ENCODE results near the gene ROR1. TPM values are rescaled to one million over a fixed set of nuclear protein-coding genes. Genes with fewer than 3 reads are reported as not detected.
A peak's percentile ranks its signal among the peaks of the same experiment; 100 is the strongest.

Gene ROR1
- total and polyA plus RNA-seq, 2 donors (not counting 1 experiment from before 2014, with no cell fraction given): 14.5 to 16.5 TPM

DNA sequence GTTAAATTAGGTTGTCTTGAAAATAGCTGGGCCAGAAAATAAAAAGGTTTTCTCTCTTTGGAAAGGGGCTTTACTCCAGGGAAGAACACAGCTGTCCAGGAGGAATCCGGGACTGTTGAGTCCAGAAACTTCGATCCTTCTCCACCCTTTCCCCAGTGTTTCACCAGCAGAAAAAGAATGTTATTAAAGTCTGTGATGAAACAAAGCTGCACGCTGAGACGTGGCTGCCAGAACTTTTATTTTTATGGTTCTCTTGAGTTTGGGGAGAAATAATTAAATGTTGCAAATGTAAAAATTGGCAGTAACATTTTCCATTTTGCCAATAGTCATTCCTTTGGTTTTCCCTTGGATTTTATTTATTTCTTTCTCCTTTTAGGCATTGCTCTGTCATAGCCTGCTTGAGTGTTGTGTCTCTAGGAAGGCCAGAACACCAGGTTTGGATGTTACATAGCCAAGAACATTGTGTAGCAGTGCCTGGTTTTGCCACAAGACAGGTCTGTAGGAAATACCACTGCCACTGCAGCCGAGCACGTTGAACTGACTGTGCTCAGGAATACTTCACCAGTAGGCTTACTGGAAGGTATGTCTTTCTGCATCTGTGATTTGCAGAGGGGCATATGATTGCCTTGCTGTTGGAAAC is 87.4 kb downstream of the ROR1 start:
- Histone ChIP-seq H3K4me2 (ENCODE audit: extremely low read depth, insufficient read depth, low read length) (peak overlapping the region; percentile 15), H3K27me3 (ENCODE audit: control insufficient read depth, insufficient read depth, low read length) (no peaks in the 10 kb centered on the region), H3K27ac (ENCODE audit: insufficient read depth, low read length) (no peak overlapping the region), H3K9ac (ENCODE audit: insufficient read depth, low read length) (no peak overlapping the region), H3K4me1 (ENCODE audit: control insufficient read depth, extremely low read depth, insufficient read depth, low read length) (no peaks in the 10 kb centered on the region), H3K79me2 (ENCODE audit: control insufficient read depth, insufficient read depth, low read length) (no peaks in the 10 kb centered on the region), H4K20me1 (ENCODE audit: control insufficient read depth, extremely low read depth, insufficient read depth, low read length) (no peaks in the 10 kb centered on the region), H2AFZ (ENCODE audit: low read length) (no peak overlapping the region), H3K9me3 (ENCODE audit: control insufficient read depth, insufficient read depth, low read depth, low read length) (no peaks in the 10 kb centered on the region), H3K36me3 (ENCODE audit: control insufficient read depth, insufficient read depth, low read length) (no peaks in the 10 kb centered on the region), H3K4me3 (replicated peaks in 1 of 4; ENCODE audit: control extremely low read depth in 1 of 4, insufficient read depth in 1 of 4, low read depth in 3 of 4, low read length in 4 of 4) (no peak overlapping the region)
- TF ChIP-seq, protein P1, sequence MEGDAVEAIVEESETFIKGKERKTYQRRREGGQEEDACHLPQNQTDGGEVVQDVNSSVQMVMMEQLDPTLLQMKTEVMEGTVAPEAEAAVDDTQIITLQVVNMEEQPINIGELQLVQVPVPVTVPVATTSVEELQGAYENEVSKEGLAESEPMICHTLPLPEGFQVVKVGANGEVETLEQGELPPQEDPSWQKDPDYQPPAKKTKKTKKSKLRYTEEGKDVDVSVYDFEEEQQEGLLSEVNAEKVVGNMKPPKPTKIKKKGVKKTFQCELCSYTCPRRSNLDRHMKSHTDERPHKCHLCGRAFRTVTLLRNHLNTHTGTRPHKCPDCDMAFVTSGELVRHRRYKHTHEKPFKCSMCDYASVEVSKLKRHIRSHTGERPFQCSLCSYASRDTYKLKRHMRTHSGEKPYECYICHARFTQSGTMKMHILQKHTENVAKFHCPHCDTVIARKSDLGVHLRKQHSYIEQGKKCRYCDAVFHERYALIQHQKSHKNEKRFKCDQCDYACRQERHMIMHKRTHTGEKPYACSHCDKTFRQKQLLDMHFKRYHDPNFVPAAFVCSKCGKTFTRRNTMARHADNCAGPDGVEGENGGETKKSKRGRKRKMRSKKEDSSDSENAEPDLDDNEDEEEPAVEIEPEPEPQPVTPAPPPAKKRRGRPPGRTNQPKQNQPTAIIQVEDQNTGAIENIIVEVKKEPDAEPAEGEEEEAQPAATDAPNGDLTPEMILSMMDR (conservative IDR thresholded peaks at IDR 0.05 in 1 of 2, IDR thresholded peaks at IDR 0.05 in 1 of 2; ENCODE audit: low read depth in 1 of 2, low read length in 2 of 2): no peak
- no peak for TF ChIP-seq EZH2 (IDR thresholded peaks at IDR 0.05; ENCODE audit: low read length, missing control alignments)
- DNase-seq (ENCODE audit: low read depth in 2 of 2): no peak

DNA sequence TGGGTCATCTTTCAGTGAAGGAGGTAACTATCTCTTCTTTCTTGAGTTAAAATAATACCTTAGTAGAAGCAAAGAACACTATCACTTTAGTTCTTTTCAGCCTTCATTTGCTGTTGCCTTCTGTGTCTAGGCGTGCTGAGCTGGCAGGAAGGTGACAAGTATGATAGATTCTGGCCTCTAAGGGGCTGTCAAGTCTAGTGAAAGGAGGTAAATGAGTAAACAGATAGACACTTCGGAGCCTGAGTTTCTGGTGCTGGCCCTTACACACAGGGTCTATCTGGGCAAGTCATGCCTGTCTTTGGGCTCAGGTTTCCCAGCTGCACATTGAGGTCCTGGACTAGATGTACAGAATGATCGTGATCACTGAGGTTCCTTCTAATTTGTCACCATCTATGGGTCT is 89.3 kb downstream of the ROR1 start:
- DNase-seq (ENCODE audit: low read depth in 2 of 2): no peak
- H2AFZ ChIP-seq (ENCODE audit: low read length): no peak overlapping the region
- H3K27ac ChIP-seq (ENCODE audit: insufficient read depth, low read length): no peak overlapping the region
- no peak overlapping the region for H3K4me3 ChIP-seq (replicated peaks in 1 of 4; ENCODE audit: control extremely low read depth in 1 of 4, insufficient read depth in 1 of 4, low read depth in 3 of 4, low read length in 4 of 4)
- TF ChIP-seq EZH2 (IDR thresholded peaks at IDR 0.05; ENCODE audit: low read length, missing control alignments): no peak
- TF ChIP-seq, protein P1 (conservative IDR thresholded peaks at IDR 0.05 in 1 of 2, IDR thresholded peaks at IDR 0.05 in 1 of 2; ENCODE audit: low read depth in 1 of 2, low read length in 2 of 2): no peak
- H3K4me1 ChIP-seq (ENCODE audit: control insufficient read depth, extremely low read depth, insufficient read depth, low read length): no peaks in the 10 kb centered on the region
- no peaks in the 10 kb centered on the region for H3K36me3 ChIP-seq (ENCODE audit: control insufficient read depth, insufficient read depth, low read length)
- H3K79me2 ChIP-seq (ENCODE audit: control insufficient read depth, insufficient read depth, low read length): no peaks in the 10 kb centered on the region
- no peaks in the 10 kb centered on the region for H4K20me1 ChIP-seq (ENCODE audit: control insufficient read depth, extremely low read depth, insufficient read depth, low read length)
- H3K27me3 ChIP-seq (ENCODE audit: control insufficient read depth, insufficient read depth, low read length): no peaks in the 10 kb centered on the region
- no peak overlapping the region for H3K4me2 ChIP-seq (ENCODE audit: extremely low read depth, insufficient read depth, low read length)
- H3K9ac ChIP-seq (ENCODE audit: insufficient read depth, low read length): no peak overlapping the region
- H3K9me3 ChIP-seq (ENCODE audit: control insufficient read depth, insufficient read depth, low read depth, low read length): no peaks in the 10 kb centered on the region

DNA sequence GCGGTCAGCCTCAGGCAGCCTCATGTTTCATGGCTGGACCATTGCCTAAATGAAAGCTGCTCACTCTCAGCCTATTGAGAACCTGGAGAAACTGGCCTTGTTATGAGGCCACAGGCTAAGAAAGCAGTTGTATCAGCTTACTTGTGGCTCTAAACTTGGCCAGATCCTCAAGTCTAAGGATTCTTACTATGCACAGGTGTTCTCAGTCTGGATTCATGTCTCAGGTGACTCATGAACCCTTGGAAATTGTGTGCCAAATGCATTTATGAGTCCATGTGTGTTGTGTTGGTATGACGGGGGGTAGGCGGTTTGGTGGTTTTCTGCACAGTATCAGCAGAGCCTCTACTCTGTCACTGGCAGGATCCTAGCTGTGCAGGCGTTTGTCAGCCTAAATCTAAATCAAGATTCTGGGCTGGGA is 90.4 kb downstream of the ROR1 start:
- H3K27me3 ChIP-seq (ENCODE audit: control insufficient read depth, insufficient read depth, low read length): no peaks in the 10 kb centered on the region
- H3K9ac ChIP-seq (ENCODE audit: insufficient read depth, low read length): no peak overlapping the region
- H4K20me1 ChIP-seq (ENCODE audit: control insufficient read depth, extremely low read depth, insufficient read depth, low read length): no peaks in the 10 kb centered on the region
- H3K4me1 ChIP-seq (ENCODE audit: control insufficient read depth, extremely low read depth, insufficient read depth, low read length): no peaks in the 10 kb centered on the region
- no peak overlapping the region for H3K27ac ChIP-seq (ENCODE audit: insufficient read depth, low read length)
- no peak overlapping the region for H3K4me2 ChIP-seq (ENCODE audit: extremely low read depth, insufficient read depth, low read length)
- peak; percentile 48 to 53 for DNase-seq (ENCODE audit: low read depth in 2 of 2)
- no peak overlapping the region for H3K4me3 ChIP-seq (replicated peaks in 1 of 4; ENCODE audit: control extremely low read depth in 1 of 4, insufficient read depth in 1 of 4, low read depth in 3 of 4, low read length in 4 of 4)
- H3K79me2 ChIP-seq (ENCODE audit: control insufficient read depth, insufficient read depth, low read length): no peaks in the 10 kb centered on the region
- H3K9me3 ChIP-seq (ENCODE audit: control insufficient read depth, insufficient read depth, low read depth, low read length): no peaks in the 10 kb centered on the region
- TF ChIP-seq EZH2 (IDR thresholded peaks at IDR 0.05; ENCODE audit: low read length, missing control alignments): no peak
- TF ChIP-seq, protein P1 (conservative IDR thresholded peaks at IDR 0.05 in 1 of 2, IDR thresholded peaks at IDR 0.05 in 1 of 2; ENCODE audit: low read depth in 1 of 2, low read length in 2 of 2): no peak
- no peaks in the 10 kb centered on the region for H3K36me3 ChIP-seq (ENCODE audit: control insufficient read depth, insufficient read depth, low read length)
- no peak overlapping the region for H2AFZ ChIP-seq (ENCODE audit: low read length)
